Astrocyte (in vitro differentiated cells and primary cell): Measurements from ENCODE around the gene CTXN2. TPM values are rescaled to one million over a fixed set of nuclear protein-coding genes. Genes with fewer than 3 reads are reported as not detected.

ENCODE experiments used
- DNase-seq: peaks from one replicate; pipeline ENCODE4 v3.0.0-alpha.2; 2010; ENCODE audit warnings: low read depth
- FAIRE-seq: peaks from 2 replicates; lab custom pipeline; 2011; peaks lifted over from hg19 to GRCh38; lab: Jason Lieb, UNC
- H2AFZ ChIP-seq: 2 replicates; pipeline ENCODE4 v1.6.0; 2012; ENCODE audit warnings: low read depth, low read length, inconsistent platforms
- H3K27ac ChIP-seq: 2 replicates; pipeline ENCODE4 v1.5.1; 2011; ENCODE audit warnings: low read depth, low read length, inconsistent platforms
- H3K27me3 ChIP-seq: 2 replicates; pipeline ENCODE4 v1.6.0; 2011; ENCODE audit warnings: low read length, inconsistent platforms; ENCODE audit not compliant: insufficient read depth
- H3K36me3 ChIP-seq: 2 replicates; pipeline ENCODE4 v1.5.1; 2011; ENCODE audit warnings: low read length, inconsistent platforms; ENCODE audit not compliant: insufficient read depth
- H3K4me1 ChIP-seq: 2 replicates; pipeline ENCODE4 v1.5.1; 2011; ENCODE audit warnings: low read length, inconsistent platforms; ENCODE audit not compliant: insufficient read depth
- H3K4me2 ChIP-seq: 2 replicates; pipeline ENCODE4 v1.6.0; 2012; ENCODE audit warnings: low read length, inconsistent platforms
- H3K4me3 ChIP-seq: 2 replicates; pipeline ENCODE4 v1.5.1; 2011; ENCODE audit warnings: low read depth, mild to moderate bottlenecking, low read length, inconsistent platforms; ENCODE audit not compliant: insufficient read depth
- H3K79me2 ChIP-seq: 2 replicates; pipeline ENCODE4 v1.6.0; 2012; ENCODE audit warnings: mild to moderate bottlenecking, low read length, inconsistent platforms; ENCODE audit not compliant: insufficient read depth
- H3K9ac ChIP-seq: 2 replicates; pipeline ENCODE4 v1.6.0; 2012; ENCODE audit warnings: mild to moderate bottlenecking, low read length, inconsistent platforms
- H3K9me3 ChIP-seq: 2 replicates; pipeline ENCODE4 v1.5.1; 2012; ENCODE audit warnings: low read depth, mild to moderate bottlenecking, low read length, inconsistent platforms; ENCODE audit not compliant: insufficient read depth
- H4K20me1 ChIP-seq: 2 replicates; pipeline ENCODE4 v1.6.0; 2012; ENCODE audit warnings: low read length, inconsistent platforms; ENCODE audit not compliant: insufficient read depth
- H3K27ac Mint-ChIP-seq: one replicate; pipeline ENCODE4 v1.8.0; 2021; ENCODE audit warnings: mild to moderate bottlenecking, mixed read lengths; ENCODE audit not compliant: unreplicated experiment
- H3K27me3 Mint-ChIP-seq: one replicate; pipeline ENCODE4 v1.8.0; 2021; ENCODE audit warnings: low read depth, mixed read lengths; ENCODE audit not compliant: unreplicated experiment
- H3K36me3 Mint-ChIP-seq: one replicate; pipeline ENCODE4 v1.8.0; 2021; ENCODE audit warnings: low read depth, mixed read lengths; ENCODE audit not compliant: unreplicated experiment
- H3K4me1 Mint-ChIP-seq: one replicate; pipeline ENCODE4 v1.8.0; 2021; ENCODE audit warnings: low read depth, mixed read lengths; ENCODE audit not compliant: unreplicated experiment
- H3K4me3 Mint-ChIP-seq: one replicate; pipeline ENCODE4 v1.8.0; 2021; ENCODE audit warnings: mild to moderate bottlenecking, moderate library complexity, mixed read lengths; ENCODE audit not compliant: unreplicated experiment
- H3K9me3 Mint-ChIP-seq: one replicate; pipeline ENCODE4 v1.8.0; 2021; ENCODE audit warnings: mild to moderate bottlenecking, mixed read lengths; ENCODE audit not compliant: unreplicated experiment
- EZH2 ChIP-seq: IDR thresholded peaks from 2 replicates; pipeline ENCODE4 v1.6.1; 2012; ENCODE audit warnings: mild to moderate bottlenecking, low read length, inconsistent platforms; ENCODE audit not compliant: insufficient read depth
- total RNA-seq: library from RNA; stranded (reverse); gene quantifications from 2 replicates; pipeline ENCODE4 v1.2.1, GENCODE V29; 2021
- TF ChIP-seq, protein P1 (sequence below): IDR thresholded peaks from 2 replicates; pipeline ENCODE4 v1.5.1; 2011; ENCODE audit warnings: low read depth, mild to moderate bottlenecking, inconsistent platforms, low read length, moderate library complexity; ENCODE audit not compliant: insufficient read depth

The CTXN2 gene
- total RNA-seq, 1 donor from 2014 or later = not detected

DNA sequence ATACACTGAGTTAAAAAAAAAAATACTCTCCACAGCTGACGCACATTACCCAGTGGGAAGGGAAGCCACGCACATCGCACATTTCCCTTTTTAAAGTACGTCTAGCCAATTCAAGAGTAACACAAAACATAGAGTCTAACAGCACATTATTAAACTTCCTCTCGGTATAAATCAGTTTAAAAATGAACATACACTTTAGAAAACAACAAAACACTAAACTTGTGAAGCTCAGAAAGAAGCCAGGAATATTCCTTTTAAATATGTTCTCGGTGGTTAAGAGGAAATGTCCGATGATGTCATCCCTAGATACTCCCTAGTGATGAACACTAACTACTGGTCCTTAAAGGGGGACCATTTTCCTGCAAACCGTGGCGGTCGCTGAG lies 14.1 kb upstream of the CTXN2 start:
- peak overlapping the region; percentile 84 for H3K9ac ChIP-seq
- no peaks in the 10 kb centered on the region for H3K27me3 Mint-ChIP-seq
- no peaks in the 10 kb centered on the region for H3K36me3 Mint-ChIP-seq
- no peaks in the 10 kb centered on the region for H4K20me1 ChIP-seq
- peaks cover 46% of the 10 kb centered on the region for H3K79me2 ChIP-seq
- TF ChIP-seq, protein P1, sequence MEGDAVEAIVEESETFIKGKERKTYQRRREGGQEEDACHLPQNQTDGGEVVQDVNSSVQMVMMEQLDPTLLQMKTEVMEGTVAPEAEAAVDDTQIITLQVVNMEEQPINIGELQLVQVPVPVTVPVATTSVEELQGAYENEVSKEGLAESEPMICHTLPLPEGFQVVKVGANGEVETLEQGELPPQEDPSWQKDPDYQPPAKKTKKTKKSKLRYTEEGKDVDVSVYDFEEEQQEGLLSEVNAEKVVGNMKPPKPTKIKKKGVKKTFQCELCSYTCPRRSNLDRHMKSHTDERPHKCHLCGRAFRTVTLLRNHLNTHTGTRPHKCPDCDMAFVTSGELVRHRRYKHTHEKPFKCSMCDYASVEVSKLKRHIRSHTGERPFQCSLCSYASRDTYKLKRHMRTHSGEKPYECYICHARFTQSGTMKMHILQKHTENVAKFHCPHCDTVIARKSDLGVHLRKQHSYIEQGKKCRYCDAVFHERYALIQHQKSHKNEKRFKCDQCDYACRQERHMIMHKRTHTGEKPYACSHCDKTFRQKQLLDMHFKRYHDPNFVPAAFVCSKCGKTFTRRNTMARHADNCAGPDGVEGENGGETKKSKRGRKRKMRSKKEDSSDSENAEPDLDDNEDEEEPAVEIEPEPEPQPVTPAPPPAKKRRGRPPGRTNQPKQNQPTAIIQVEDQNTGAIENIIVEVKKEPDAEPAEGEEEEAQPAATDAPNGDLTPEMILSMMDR = no peak
- no peak for TF ChIP-seq EZH2
- H3K9me3 Mint-ChIP-seq = no peaks in the 10 kb centered on the region
- H3K27me3 ChIP-seq = no peaks in the 10 kb centered on the region
- peaks cover 3% of the 10 kb centered on the region for H3K4me1 Mint-ChIP-seq
- H2AFZ ChIP-seq = peak overlapping the region; percentile 83
- H3K27ac Mint-ChIP-seq = peak overlapping the region; percentile 94
- no peaks in the 10 kb centered on the region for H3K9me3 ChIP-seq
- H3K27ac ChIP-seq = peak overlapping the region; percentile 84
- H3K36me3 ChIP-seq = no peaks in the 10 kb centered on the region
- H3K4me1 ChIP-seq = no peaks in the 10 kb centered on the region
- peak overlapping the region; percentile 71 for H3K4me3 ChIP-seq
- FAIRE-seq (no peak), DNase-seq (peak; percentile 64)
- peak overlapping the region; percentile 96 for H3K4me3 Mint-ChIP-seq
- peak overlapping the region; percentile 89 for H3K4me2 ChIP-seq

DNA sequence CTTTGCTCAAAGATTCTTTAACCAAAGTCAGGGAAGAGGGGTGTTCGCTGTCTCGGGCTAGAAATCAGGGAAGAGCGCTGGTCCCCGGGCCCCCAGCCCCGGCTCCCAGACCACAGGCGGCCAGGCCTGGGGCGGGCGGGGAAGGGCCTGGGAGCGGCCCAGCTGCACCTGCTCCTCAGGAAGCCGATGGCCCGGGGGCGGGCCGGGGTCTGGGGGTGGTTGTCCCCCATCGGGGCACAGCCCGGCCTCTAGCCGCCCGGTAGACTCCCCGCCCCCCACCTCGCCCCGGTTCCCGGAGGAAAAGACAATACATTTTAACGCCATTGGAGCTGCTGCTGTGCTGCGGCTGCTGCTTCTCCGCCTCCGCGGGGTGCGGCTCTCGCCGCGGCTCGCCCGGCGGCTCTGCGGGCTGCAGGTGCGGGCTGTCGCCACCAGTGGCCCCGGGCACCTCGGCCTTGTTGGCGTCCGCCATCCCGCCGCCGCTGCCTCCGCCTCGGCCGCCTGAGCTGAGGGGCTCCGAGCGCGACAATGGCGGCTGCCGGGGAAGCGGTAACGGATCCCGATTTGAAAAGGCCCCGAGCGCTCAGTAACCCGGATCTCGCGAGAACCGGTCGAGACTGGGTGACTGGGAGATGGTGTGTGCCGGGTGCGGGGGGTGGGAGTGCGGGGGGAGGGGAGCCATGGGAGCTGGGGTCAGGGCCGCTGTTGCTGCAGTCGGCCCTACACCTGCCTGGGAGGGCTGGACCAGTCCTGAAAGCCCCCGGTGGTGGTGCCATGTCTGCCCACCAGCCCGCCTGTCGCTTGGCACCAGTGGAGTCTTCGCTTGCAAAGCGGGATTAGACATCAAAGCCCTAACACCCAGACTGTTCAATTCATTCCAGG lies 13.5 kb upstream of the CTXN2 start, which contains the start of gene MYEF2:
Gene MYEF2 (minus strand): TSS at position 530 of the 882 bp plus-strand sequence. CDS start 58 bp downstream, at position 472.
- H3K4me1 ChIP-seq = no peaks in the 10 kb centered on the region
- peak within 1 kb of the TSS; percentile 84 for H3K9ac ChIP-seq
- peak within 1 kb of the TSS; percentile 89 for H3K4me2 ChIP-seq
- H3K27ac Mint-ChIP-seq = peak within 1 kb of the TSS; percentile 94
- H3K27me3 ChIP-seq = no peaks in the 10 kb centered on the region
- peak within 1 kb of the TSS; percentile 71 for H3K4me3 ChIP-seq
- H4K20me1 ChIP-seq = no peaks in the 10 kb centered on the region
- peak within 1 kb of the TSS; percentile 83 for H2AFZ ChIP-seq
- no peaks in the 10 kb centered on the region for H3K9me3 Mint-ChIP-seq
- DNase-seq (peak; percentile 46), FAIRE-seq (no peak)
- peaks cover 3% of the 10 kb centered on the region for H3K4me1 Mint-ChIP-seq
- TF ChIP-seq EZH2 = no peak
- TF ChIP-seq, protein P1 = no peak
- peak within 1 kb of the TSS; percentile 96 for H3K4me3 Mint-ChIP-seq
- H3K36me3 Mint-ChIP-seq = no peaks in the 10 kb centered on the region
- no peaks in the 10 kb centered on the region for H3K27me3 Mint-ChIP-seq
- H3K9me3 ChIP-seq = no peaks in the 10 kb centered on the region
- H3K36me3 ChIP-seq = no peaks in the 10 kb centered on the region
- peak within 1 kb of the TSS; percentile 84 for H3K27ac ChIP-seq
- peaks cover 40% of the 10 kb centered on the region for H3K79me2 ChIP-seq

DNA sequence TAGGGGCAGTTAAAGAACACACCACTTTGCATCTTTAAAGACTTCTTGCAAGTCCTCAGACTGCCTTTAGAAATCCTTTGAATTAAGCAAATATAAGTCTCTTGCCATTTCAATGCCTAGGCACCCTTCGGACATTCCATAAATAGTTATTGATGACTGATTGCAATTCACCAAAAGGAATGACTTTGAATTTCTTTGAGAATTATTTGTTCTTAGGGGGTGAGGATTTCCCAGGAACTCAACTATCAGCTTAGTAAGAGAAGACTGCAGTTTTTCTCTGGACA lies 12.9 kb upstream of the CTXN2 start:
- no peaks in the 10 kb centered on the region for H3K27me3 Mint-ChIP-seq
- H3K4me1 ChIP-seq = no peaks in the 10 kb centered on the region
- FAIRE-seq (no peak), DNase-seq (no peak)
- H3K27ac Mint-ChIP-seq = no peak overlapping the region
- H2AFZ ChIP-seq = peak overlapping the region; percentile 83
- H3K9me3 Mint-ChIP-seq = no peaks in the 10 kb centered on the region
- H4K20me1 ChIP-seq = no peaks in the 10 kb centered on the region
- no peak for TF ChIP-seq EZH2
- TF ChIP-seq, protein P1 = no peak
- no peak overlapping the region for H3K27ac ChIP-seq
- peak overlapping the region; percentile 70 for H3K4me3 Mint-ChIP-seq
- no peaks in the 10 kb centered on the region for H3K36me3 ChIP-seq
- peak overlapping the region; percentile 84 for H3K9ac ChIP-seq
- H3K4me1 Mint-ChIP-seq = peaks cover 3% of the 10 kb centered on the region
- no peaks in the 10 kb centered on the region for H3K36me3 Mint-ChIP-seq
- H3K27me3 ChIP-seq = no peaks in the 10 kb centered on the region
- H3K9me3 ChIP-seq = no peaks in the 10 kb centered on the region
- H3K79me2 ChIP-seq = peaks cover 34% of the 10 kb centered on the region
- H3K4me2 ChIP-seq = peak overlapping the region; percentile 89
- peak overlapping the region; percentile 71 for H3K4me3 ChIP-seq
